Left hindlimb (tissue), 1 donor: ENCODE data around the gene NEK10.
"Not testable (repeated sequence)": the region's sequence is repeated elsewhere in the genome, so short reads cannot be mapped to it uniquely, and the experiment has no call there.

Experiments
- DNase-seq: peaks from one replicate; pipeline ENCODE4 v3.0.0-alpha.2; 2018

Gene NEK10

DNA sequence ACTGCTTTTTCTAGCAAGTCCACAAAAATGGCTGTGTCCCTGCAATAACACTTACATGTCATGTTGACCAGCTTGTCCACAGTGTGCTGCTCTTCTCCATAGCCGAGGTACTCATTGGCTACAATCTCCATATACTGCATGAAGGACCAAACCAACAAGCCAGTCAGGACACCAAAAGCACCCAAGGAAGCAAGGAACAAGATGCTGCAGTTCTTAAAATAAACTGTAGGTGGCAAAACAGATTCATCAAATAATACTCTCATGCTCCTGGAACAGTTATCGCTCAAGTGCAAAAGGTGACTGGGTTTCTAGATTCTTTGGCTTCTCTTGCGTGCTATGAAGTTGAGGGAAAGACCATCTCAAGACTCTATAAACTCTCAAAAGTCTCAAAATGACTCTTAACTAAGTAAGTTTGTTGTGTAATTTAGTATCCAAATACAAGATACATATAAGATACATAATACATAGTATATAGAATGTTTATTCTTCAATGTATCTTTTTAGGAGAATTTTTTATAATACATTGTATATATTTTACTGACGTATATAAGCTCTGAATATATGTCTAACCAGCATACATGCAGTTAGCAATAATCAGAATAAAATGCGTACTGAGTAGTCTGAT lies 57.0 kb downstream of the NEK10 start:
- no peak for DNase-seq

DNA sequence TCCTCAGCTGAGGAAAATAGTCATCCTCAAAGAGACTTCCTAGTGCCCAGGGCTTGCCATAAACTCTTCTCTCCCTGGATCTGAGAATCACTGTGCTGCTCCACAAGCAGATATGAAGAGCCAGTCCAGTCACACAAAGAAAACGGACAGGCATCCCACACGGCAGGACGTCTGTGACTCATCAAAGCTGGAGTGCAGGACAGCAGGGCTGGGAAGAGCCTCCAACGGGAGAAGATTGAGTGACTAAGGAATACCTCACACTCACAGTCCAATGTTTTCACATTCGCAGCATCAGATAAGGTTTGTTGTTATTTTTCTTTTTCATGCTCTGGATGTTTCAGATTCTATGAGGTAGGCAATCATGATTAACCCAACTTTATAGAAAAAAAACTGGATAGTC lies 57.8 kb downstream of the NEK10 start:
- DNase-seq: no peak

GRCh38 chr3:27310688-27311087 lies 58.5 kb downstream of the NEK10 start:
- DNase-seq: no peak

DNA sequence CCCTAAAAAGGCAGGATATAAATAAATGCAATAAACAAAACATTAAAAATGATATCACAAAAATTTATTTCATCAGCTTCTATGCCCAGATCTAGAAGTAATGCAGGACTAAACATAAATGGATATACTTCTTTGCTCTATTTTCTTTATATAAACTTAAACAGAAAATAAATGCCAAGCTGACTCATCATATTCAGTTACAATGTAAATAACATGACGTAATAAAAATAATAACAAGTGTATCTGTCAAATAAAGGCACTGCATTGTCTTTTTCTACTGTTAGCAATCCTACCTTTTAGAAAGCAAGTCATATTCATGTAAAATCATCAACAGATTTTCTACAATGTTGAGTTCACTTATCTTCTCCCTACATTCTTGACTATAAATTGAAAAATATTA lies 61.6 kb downstream of the NEK10 start:
- DNase-seq: no peak

- DNase-seq: no peak
Measured at GRCh38 chr3:27302891-27303290, 66.3 kb downstream of the NEK10 start.

- DNase-seq: not testable (repeated sequence)
Measured at GRCh38 chr3:27298981-27299380, 70.2 kb downstream of the NEK10 start.

GRCh38 chr3:27293939-27294338 lies 75.2 kb downstream of the NEK10 start:
- no peak for DNase-seq

GRCh38 chr3:27290760-27291159 lies 78.4 kb downstream of the NEK10 start:
- no peak for DNase-seq

DNA sequence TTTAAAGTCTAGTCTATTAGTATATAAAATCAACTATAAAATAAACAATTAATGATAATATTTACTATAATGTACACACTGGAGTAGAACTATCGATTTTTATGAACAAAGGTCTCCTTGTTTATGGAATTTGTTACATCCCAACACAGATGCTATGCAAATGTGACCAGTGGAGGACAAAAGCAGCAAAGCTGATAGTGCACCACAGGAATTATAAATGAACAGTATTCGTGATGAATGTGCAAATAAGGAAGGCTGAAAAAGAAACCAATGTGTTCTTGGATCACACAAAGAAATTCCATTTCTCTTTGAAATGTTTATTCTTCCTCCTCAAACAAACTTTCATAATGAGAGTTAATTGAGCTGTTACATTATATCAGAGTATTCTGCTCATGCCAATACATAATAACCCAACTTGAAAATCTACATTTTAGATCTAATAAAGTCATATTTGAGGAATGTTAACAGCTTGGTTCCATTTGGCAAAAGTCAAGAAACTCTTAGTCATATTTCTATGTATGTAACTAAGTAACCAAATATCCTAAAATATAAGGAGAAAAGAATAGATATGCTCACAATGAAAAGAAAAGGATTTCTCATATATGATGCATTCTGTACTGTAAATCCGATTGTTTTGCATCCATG lies 79.3 kb downstream of the NEK10 start:
- no peak for DNase-seq

GRCh38 chr3:27287052-27287451 lies 82.1 kb downstream of the NEK10 start:
- no peak for DNase-seq

- not testable (repeated sequence) for DNase-seq
Measured at GRCh38 chr3:27286467-27286866, 82.7 kb downstream of the NEK10 start.

- DNase-seq: no peak
Measured at GRCh38 chr3:27285668-27286067, 83.5 kb downstream of the NEK10 start.

GRCh38 chr3:27281671-27282150 lies 87.5 kb downstream of the NEK10 start:
- no peak for DNase-seq

GRCh38 chr3:27279123-27279522 lies 90.1 kb downstream of the NEK10 start:
- DNase-seq: no peak

DNA sequence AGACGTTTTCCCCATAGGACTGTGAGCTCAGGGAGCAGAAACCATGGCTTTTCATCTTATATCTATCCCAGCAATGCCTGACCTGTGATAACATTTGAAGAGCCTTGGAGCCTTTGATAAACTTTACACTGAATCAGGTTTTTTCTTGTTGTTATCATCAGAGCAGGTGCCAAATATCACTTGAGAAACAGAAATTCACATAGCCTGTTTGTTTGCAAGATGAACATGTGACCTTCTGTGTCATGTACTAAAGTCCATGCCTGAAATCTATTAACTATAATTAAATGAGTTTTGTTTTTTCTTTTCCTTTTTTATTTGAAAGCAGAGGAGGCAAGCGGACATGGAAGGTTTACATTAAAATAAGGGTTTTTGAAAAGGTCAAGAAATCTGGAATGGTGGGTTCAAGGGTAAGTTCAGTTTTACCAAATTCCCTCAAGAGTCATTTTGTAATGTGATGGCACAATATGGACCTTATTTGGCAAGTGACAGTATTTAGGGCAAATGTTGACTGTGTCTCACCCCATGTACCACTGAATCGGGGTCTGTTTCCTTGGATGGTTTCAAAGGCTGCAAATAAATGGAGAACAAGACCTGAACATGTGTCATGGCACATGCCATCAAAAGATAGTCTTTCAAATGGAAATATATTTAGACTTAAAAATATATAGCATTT lies 90.7 kb downstream of the NEK10 start:
- DNase-seq: no peak

DNA sequence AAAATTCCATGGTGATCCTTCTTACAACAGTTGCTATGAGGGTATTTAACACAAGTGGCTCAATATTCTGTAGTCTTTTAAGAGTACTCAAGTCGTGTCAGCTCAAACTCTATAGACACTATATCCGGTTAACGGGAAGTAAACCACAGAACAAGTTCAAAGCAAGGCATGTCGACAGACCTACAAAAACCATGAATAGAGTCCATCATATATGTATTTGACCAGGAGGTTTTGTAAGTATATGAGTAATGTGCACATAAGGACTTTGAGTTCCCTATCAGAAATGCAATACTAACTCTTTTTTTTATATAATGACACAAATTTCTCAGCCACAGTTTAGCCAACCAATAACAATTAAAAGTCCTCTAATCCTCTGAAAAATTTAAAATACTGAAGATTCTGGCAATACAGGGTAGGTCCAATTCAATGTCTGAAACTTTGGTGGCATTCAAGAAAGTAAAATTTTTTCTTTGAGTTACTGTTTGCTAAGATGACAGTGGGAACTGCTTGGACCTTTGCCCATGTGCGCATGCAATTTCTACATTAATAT lies 93.7 kb downstream of the NEK10 start:
- no peak for DNase-seq

DNA sequence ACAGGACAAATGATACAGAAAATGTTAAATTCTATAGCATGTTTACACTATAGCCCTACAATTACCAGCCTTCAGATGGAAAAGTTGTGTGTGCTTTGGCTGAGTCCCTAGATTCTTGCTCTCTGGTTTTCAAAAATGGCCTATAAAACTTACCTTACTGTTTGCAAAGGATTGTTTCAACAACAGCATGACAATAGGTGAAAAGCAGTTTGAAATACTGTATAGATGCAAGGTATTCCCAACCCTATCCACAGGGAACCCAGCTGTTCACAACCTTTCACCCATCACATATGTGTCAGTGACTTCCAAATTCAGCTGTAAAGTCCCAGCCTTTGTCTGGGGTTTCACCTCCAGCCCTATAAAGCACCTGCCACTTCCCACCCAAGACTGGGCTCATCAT lies 97.3 kb downstream of the NEK10 start:
- no peak for DNase-seq

DNA sequence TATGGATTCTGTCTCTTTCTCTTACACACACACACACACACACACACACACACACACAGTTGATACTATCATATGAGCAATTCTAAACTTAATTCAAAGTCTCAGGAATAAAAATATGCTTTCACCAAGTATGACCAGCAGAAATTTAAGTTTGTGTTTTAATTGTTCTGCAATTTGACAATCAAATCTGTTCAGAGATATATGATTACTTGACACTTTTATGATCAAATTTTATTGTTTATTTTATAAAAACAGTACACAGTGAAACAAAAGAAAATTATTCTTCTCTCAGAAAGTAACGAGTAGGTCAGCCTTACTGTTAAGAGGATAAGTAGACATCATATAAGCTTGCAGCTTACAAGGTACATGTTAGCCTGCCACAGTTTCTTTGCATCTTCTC lies 114.3 kb downstream of the NEK10 start:
- no peak for DNase-seq

GRCh38 chr3:27253831-27254230 lies 115.4 kb downstream of the NEK10 start:
- DNase-seq: no peak

GRCh38 chr3:27253391-27253790 lies 115.8 kb downstream of the NEK10 start:
- DNase-seq: no peak

DNA sequence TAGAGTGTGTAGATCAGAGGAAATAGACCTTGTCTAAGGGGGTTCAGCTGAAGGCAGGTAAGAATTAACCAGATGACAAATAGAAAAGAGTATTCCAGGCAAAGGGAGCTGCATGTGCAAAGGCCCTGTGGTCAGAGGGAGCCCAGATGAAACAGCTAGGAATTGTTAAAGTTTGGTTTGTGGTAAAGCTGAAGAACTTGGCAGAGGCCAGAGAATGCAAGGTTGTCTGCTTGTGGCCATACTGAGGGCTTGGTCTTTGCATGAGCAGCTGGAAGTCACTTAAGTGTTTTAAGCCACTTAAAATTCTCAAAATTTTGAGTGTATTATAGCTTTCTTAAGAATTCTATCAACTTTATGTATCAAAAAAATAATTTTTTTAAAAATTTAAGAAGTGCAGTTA lies 116.5 kb downstream of the NEK10 start:
- no peak for DNase-seq

DNA sequence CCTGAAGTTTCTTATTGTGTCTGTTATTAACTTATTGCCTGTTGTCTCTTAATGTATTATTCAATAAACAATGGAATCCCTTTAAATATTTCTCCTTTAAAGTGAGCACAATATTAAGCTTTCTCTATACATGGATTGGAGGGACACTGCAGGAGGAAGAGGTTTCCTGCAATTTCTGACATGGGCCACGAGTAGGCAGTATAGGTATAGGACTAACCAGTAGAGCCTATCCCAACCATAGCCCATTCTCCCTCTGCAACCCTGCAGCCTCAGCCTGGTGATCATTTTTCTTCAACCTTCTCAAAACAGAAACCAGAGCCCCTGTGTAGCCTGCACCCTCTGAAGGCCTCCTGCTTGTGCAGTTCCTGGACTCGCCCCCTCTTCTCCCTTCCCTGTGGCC lies 124.8 kb downstream of the NEK10 start:
- no peak for DNase-seq

DNA sequence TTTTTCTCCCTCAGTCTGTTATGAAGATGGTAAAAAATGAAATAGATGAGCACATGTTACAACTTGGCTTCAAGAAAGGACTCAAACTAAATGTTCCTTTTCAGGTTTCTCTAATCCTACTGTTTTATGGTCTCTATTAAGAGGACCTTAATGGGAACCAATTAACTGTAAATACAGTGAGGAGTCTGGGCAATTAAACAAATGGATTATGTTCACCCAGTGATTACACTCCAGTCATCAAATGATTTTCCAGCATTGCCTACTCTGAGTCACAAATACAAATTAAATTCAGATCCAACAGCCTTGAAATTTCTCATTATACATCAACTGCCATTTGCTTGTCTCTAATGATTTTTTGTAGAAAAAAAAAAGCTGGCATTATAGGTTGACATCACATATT lies 129.2 kb downstream of the NEK10 start:
- no peak for DNase-seq

GRCh38 chr3:27228805-27229204 lies 140.4 kb downstream of the NEK10 start:
- no peak for DNase-seq
